Liver (tissue), 9 donors: ENCODE measurements around the gene PPM1L. TPM values are rescaled to one million over a fixed set of nuclear protein-coding genes. Genes with fewer than 3 reads are reported as not detected.

Experiments
- DNase-seq: peaks from one replicate; pipeline ENCODE4 v3.0.0-alpha.2; 2017; ENCODE audit warnings: low spot score
- H3K27ac ChIP-seq, 2 donors: one replicate each; pipeline ENCODE4 v1.7.0; 2013; ENCODE audit warnings: inconsistent platforms in 2 of 2, low read length in 2 of 2, control low read depth in 1 of 2, low read depth in 1 of 2, mild to moderate bottlenecking in 1 of 2
- H3K27me3 ChIP-seq, 4 donors: one replicate each; pipeline versions ENCODE4 v1.6.1 to v1.7.0; 2013; ENCODE audit warnings: low read length in 3 of 4, inconsistent platforms in 1 of 4, mild to moderate bottlenecking in 1 of 4, moderate library complexity in 1 of 4; ENCODE audit not compliant: control insufficient read depth in 4 of 4, insufficient read depth in 4 of 4
- H3K36me3 ChIP-seq, 4 donors: one replicate each; pipeline versions ENCODE4 v1.6.1 to v1.7.0; 2013; ENCODE audit warnings: low read length in 3 of 4, mild to moderate bottlenecking in 3 of 4, low read depth in 1 of 4, moderate library complexity in 1 of 4; ENCODE audit not compliant: control insufficient read depth in 4 of 4, insufficient read depth in 3 of 4
- H3K4me1 ChIP-seq, 4 donors: one replicate each; pipeline versions ENCODE4 v1.6.1 to v1.7.0; 2013; ENCODE audit warnings: low read length in 3 of 4, mild to moderate bottlenecking in 3 of 4, moderate library complexity in 1 of 4; ENCODE audit not compliant: control insufficient read depth in 4 of 4, insufficient read depth in 4 of 4
- H3K4me3 ChIP-seq, 3 donors: one replicate each; pipeline versions ENCODE4 v1.6.1 to v1.7.0; 2013; ENCODE audit warnings: low read length in 3 of 3, control low read depth in 1 of 3, low read depth in 1 of 3, mild to moderate bottlenecking in 1 of 3
- H3K9ac ChIP-seq, 2 donors: one replicate each; pipeline ENCODE4 v1.7.0; 2013; ENCODE audit warnings: low read length in 2 of 2, mild to moderate bottlenecking in 2 of 2, moderate library complexity in 2 of 2, control low read depth in 1 of 2, low read depth in 1 of 2
- H3K9me3 ChIP-seq, 4 donors: one replicate each; pipeline versions ENCODE4 v1.6.1 to v1.7.0; 2013; ENCODE audit warnings: low read length in 3 of 4; ENCODE audit not compliant: control insufficient read depth in 4 of 4
- EGR1 ChIP-seq, 2 donors: IDR thresholded peaks; 2 replicates each; pipeline ENCODE4 v1.6.1; 2016 to 2018; ENCODE audit warnings: antibody characterized with exemption in 2 of 2, low read depth in 2 of 2
- FOXA1 ChIP-seq: IDR thresholded peaks from 2 replicates; pipeline ENCODE4 v1.6.1; 2016; ENCODE audit warnings: antibody characterized with exemption
- FOXA2 ChIP-seq: IDR thresholded peaks from 2 replicates; pipeline ENCODE4 v1.6.1; 2016; ENCODE audit warnings: antibody characterized with exemption
- GABPA ChIP-seq, 2 donors: IDR thresholded peaks in 1 of 2; conservative IDR thresholded peaks in 1 of 2; 2 replicates each; pipeline ENCODE4 v1.6.1; 2016; ENCODE audit warnings: antibody characterized with exemption in 2 of 2, mild to moderate bottlenecking in 1 of 2, moderate library complexity in 1 of 2
- HNF4A ChIP-seq, 2 donors: conservative IDR thresholded peaks; 2 replicates each; pipeline ENCODE4 v1.6.1; 2016; ENCODE audit warnings: antibody characterized with exemption in 2 of 2, mild to moderate bottlenecking in 2 of 2
- HNF4G ChIP-seq: IDR thresholded peaks from 2 replicates; pipeline ENCODE4 v1.6.1; 2016; ENCODE audit warnings: antibody characterized with exemption
- JUND ChIP-seq, 2 donors: IDR thresholded peaks; 2 replicates each; pipeline ENCODE4 v1.6.1; 2016; ENCODE audit warnings: antibody characterized with exemption in 2 of 2
- NR2F2 ChIP-seq: IDR thresholded peaks from 2 replicates; pipeline ENCODE4 v1.6.1; 2016; ENCODE audit warnings: antibody characterized with exemption
- RAD21 ChIP-seq, 2 donors: IDR thresholded peaks; 2 replicates each; pipeline ENCODE4 v1.6.1; 2016; ENCODE audit warnings: antibody characterized with exemption in 2 of 2, mild to moderate bottlenecking in 2 of 2
- RXRA ChIP-seq, 2 donors: IDR thresholded peaks; 2 replicates each; pipeline ENCODE4 v1.6.1; 2017 to 2018; ENCODE audit warnings: antibody characterized with exemption in 2 of 2, mild to moderate bottlenecking in 1 of 2
- SP1 ChIP-seq: IDR thresholded peaks from 2 replicates; pipeline ENCODE4 v1.6.1; 2018; ENCODE audit warnings: antibody characterized with exemption, mild to moderate bottlenecking
- TAF1 ChIP-seq: conservative IDR thresholded peaks from 2 replicates; pipeline ENCODE4 v1.6.1; 2016; ENCODE audit warnings: antibody characterized with exemption, mild to moderate bottlenecking
- YY1 ChIP-seq: IDR thresholded peaks from 2 replicates; pipeline ENCODE4 v1.6.1; 2016; ENCODE audit warnings: antibody characterized with exemption, mild to moderate bottlenecking
- WGBS: extraction: QIAGEN DNeasy Blood & Tissue Kit; methylation state at CpG from one replicate; pipeline ENCODE4 v1.1.7; 2013; 5-methylcytosine and 5-hydroxymethylcytosine counted together
- polyA plus RNA-seq, 2 donors: library from polyadenylated mRNA; stranded (reverse) in 1 of 2; unstranded in 1 of 2; fragments of 200-250 nt in 1 of 2; fragments of >200 nt in 1 of 2; fragmentation: Nextera tagmentation in 1 of 2; extraction: Ambion mirVana in 1 of 2; gene quantifications; one replicate each; pipeline versions ENCODE4 v1.2.1 to v1.2.3, GENCODE V29; 2013 to 2015
- total RNA-seq, 2 donors: library from RNA; depleted of rRNA; stranded (reverse); fragments of >200 nt; gene quantifications; one replicate each; pipeline ENCODE4 v1.2.3, GENCODE V29; 2014
- TF ChIP-seq, protein P1 (sequence below): fragments of 150-350 bp; IDR thresholded peaks from 2 replicates; pipeline ENCODE4 v1.5.1; 2017; ENCODE audit warnings: improper control_type of control experiment, low read depth, low read length; ENCODE audit not compliant: missing input control
- TF ChIP-seq, protein P2 (sequence below): IDR thresholded peaks from 2 replicates; pipeline ENCODE4 v1.6.1; 2016; ENCODE audit warnings: antibody characterized with exemption
- TF ChIP-seq, protein P3 (sequence below): IDR thresholded peaks from 2 replicates; pipeline ENCODE4 v1.6.1; 2016; ENCODE audit warnings: antibody characterized with exemption, mild to moderate bottlenecking
- TF ChIP-seq, protein P4 (sequence below): IDR thresholded peaks from 2 replicates; pipeline ENCODE4 v1.6.1; 2016; ENCODE audit warnings: antibody characterized with exemption
- TF ChIP-seq, protein P5 (sequence below): IDR thresholded peaks from 2 replicates; pipeline ENCODE4 v1.6.1; 2016; ENCODE audit warnings: antibody characterized with exemption
- donor health status: healthy.
- donor health status: healthy.
- donor health status: healthy.
- donor health status: healthy.
- donor health status: healthy.

The PPM1L gene
- total and polyA plus RNA-seq, 4 donors, result 1.6 to 8.5 (median 4.8) TPM

DNA sequence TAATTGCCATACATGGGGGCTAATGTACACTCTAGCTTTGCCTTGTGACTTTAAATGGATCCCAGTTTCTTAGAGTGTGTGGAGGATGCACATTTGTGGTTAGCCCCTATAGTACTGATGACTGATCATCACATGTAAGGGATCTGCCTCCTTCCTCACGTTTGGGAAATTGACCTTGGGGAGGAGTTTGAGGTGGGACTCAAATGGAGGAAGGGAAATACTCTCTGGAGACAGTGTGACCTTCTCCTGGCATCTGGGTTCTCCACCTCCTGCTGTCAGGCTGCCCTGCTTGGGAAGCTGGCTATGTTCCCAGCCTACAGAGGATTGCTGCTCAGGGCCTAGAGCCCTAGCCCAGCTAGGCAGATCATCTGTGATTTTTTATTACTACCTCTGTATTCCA, 48.7 kb downstream of the PPM1L start:
- H3K9ac ChIP-seq, result no peak overlapping the region
- TF ChIP-seq, protein P1, sequence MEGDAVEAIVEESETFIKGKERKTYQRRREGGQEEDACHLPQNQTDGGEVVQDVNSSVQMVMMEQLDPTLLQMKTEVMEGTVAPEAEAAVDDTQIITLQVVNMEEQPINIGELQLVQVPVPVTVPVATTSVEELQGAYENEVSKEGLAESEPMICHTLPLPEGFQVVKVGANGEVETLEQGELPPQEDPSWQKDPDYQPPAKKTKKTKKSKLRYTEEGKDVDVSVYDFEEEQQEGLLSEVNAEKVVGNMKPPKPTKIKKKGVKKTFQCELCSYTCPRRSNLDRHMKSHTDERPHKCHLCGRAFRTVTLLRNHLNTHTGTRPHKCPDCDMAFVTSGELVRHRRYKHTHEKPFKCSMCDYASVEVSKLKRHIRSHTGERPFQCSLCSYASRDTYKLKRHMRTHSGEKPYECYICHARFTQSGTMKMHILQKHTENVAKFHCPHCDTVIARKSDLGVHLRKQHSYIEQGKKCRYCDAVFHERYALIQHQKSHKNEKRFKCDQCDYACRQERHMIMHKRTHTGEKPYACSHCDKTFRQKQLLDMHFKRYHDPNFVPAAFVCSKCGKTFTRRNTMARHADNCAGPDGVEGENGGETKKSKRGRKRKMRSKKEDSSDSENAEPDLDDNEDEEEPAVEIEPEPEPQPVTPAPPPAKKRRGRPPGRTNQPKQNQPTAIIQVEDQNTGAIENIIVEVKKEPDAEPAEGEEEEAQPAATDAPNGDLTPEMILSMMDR, result no peak
- TF ChIP-seq, protein P2, sequence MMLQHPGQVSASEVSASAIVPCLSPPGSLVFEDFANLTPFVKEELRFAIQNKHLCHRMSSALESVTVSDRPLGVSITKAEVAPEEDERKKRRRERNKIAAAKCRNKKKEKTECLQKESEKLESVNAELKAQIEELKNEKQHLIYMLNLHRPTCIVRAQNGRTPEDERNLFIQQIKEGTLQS, result no peak
- TF ChIP-seq GABPA (IDR thresholded peaks at IDR 0.05 in 1 of 2, conservative IDR thresholded peaks at IDR 0.05 in 1 of 2), result no peak
- H3K27ac ChIP-seq, result no peak overlapping the region
- 23% methylated on average over 1 of the region's 1 CpG for WGBS
- H3K4me1 ChIP-seq, result peaks cover 9 to 25% (median 15%) of the 10 kb centered on the region in 4 donors
- no peaks in the 10 kb centered on the region for H3K36me3 ChIP-seq
- DNase-seq, result no peak
- H3K4me3 ChIP-seq, result no peak overlapping the region
- H3K27me3 ChIP-seq, result no peaks in the 10 kb centered on the region
- no peaks in the 10 kb centered on the region for H3K9me3 ChIP-seq

DNA sequence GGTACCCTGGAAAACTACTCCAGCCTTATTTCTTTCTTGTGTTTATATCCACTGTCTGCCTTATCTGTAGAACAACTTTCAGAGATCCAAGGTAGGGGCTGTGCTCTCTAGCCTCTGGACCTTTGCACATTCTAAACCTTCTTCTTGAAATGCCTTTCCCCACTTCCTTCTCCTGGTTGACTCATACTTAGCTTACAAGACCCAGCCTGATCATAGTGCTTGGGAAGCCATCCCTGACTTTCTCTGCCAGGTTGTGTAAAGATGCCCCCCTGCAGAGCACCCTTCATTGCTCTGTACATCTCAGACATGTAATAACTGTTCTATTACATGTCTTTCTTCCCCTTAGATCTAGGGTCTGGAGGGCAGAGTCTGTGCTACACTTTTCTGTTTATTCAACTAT, 50.1 kb downstream of the PPM1L start:
- Histone ChIP-seq H3K4me3 (no peak overlapping the region), H3K36me3 (no peaks in the 10 kb centered on the region), H3K27ac (no peak overlapping the region), H3K27me3 (no peaks in the 10 kb centered on the region), H3K4me1 (peaks cover 9 to 37% (median 23%) of the 10 kb centered on the region in 4 donors), H3K9ac (no peak overlapping the region), H3K9me3 (no peaks in the 10 kb centered on the region)
- DNase-seq, result no peak
- TF ChIP-seq, protein P3, sequence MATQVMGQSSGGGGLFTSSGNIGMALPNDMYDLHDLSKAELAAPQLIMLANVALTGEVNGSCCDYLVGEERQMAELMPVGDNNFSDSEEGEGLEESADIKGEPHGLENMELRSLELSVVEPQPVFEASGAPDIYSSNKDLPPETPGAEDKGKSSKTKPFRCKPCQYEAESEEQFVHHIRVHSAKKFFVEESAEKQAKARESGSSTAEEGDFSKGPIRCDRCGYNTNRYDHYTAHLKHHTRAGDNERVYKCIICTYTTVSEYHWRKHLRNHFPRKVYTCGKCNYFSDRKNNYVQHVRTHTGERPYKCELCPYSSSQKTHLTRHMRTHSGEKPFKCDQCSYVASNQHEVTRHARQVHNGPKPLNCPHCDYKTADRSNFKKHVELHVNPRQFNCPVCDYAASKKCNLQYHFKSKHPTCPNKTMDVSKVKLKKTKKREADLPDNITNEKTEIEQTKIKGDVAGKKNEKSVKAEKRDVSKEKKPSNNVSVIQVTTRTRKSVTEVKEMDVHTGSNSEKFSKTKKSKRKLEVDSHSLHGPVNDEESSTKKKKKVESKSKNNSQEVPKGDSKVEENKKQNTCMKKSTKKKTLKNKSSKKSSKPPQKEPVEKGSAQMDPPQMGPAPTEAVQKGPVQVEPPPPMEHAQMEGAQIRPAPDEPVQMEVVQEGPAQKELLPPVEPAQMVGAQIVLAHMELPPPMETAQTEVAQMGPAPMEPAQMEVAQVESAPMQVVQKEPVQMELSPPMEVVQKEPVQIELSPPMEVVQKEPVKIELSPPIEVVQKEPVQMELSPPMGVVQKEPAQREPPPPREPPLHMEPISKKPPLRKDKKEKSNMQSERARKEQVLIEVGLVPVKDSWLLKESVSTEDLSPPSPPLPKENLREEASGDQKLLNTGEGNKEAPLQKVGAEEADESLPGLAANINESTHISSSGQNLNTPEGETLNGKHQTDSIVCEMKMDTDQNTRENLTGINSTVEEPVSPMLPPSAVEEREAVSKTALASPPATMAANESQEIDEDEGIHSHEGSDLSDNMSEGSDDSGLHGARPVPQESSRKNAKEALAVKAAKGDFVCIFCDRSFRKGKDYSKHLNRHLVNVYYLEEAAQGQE, result no peak
- TF ChIP-seq RXRA (IDR thresholded peaks at IDR 0.05) (no peak), TAF1 (no peak), SP1 (no peak), HNF4A (conservative IDR thresholded peaks at IDR 0.05) (no peak), RAD21 (IDR thresholded peaks at IDR 0.05) (no peak), HNF4G (no peak), GABPA (IDR thresholded peaks at IDR 0.05 in 1 of 2, conservative IDR thresholded peaks at IDR 0.05 in 1 of 2) (no peak), FOXA2 (no peak), JUND (IDR thresholded peaks at IDR 0.05) (no peak), FOXA1 (no peak), YY1 (no peak), EGR1 (IDR thresholded peaks at IDR 0.05; ENCODE audit: low read depth in 2 of 2) (no peak), NR2F2 (no peak)
- TF ChIP-seq, protein P4, sequence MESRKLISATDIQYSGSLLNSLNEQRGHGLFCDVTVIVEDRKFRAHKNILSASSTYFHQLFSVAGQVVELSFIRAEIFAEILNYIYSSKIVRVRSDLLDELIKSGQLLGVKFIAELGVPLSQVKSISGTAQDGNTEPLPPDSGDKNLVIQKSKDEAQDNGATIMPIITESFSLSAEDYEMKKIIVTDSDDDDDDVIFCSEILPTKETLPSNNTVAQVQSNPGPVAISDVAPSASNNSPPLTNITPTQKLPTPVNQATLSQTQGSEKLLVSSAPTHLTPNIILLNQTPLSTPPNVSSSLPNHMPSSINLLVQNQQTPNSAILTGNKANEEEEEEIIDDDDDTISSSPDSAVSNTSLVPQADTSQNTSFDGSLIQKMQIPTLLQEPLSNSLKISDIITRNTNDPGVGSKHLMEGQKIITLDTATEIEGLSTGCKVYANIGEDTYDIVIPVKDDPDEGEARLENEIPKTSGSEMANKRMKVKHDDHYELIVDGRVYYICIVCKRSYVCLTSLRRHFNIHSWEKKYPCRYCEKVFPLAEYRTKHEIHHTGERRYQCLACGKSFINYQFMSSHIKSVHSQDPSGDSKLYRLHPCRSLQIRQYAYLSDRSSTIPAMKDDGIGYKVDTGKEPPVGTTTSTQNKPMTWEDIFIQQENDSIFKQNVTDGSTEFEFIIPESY, result no peak
- TF ChIP-seq, protein P5, sequence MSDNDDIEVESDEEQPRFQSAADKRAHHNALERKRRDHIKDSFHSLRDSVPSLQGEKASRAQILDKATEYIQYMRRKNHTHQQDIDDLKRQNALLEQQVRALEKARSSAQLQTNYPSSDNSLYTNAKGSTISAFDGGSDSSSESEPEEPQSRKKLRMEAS, result no peak
- TF ChIP-seq, protein P2, result no peak
- TF ChIP-seq, protein P1, result no peak
